RPMI8226 (cell line): ENCODE data around the gene AUTS2.
"Not testable (repeated sequence)": the region's sequence is repeated elsewhere in the genome, so short reads cannot be mapped to it uniquely, and the experiment has no call there.

Experiments used
- DNase-seq: peaks from one replicate; pipeline ENCODE4 v3.0.0-alpha.2; 2015

The AUTS2 gene

DNA sequence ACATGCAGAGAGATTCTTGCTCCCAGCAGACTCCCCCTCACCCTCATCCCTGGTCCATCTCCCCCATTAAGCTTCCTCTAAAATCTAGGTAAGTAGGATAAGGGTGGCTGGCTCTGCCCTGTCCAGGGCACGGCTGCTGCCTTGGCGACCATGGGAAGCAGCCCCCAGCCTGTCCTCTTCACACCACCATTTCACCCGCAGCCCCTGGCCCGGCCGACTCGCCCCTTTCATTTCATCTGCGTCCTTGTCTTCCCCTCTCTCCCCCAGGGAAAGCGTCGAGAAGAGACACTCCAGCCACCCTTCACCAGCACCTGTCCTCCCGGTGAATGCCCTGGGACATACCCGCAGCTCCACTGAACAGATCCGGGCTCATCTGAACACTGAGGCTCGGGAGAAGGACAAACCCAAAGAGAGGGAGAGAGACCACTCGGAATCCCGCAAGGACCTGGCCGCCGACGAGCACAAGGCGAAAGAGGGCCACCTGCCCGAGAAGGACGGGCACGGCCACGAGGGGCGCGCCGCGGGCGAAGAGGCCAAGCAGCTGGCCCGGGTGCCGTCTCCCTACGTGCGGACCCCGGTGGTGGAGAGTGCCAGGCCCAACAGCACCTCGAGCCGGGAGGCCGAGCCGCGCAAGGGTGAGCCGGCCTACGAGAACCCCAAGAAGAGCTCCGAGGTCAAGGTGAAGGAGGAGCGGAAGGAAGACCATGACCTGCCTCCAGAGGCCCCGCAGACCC is 1191.4 kb downstream of the AUTS2 start:
- no peak for DNase-seq

DNA sequence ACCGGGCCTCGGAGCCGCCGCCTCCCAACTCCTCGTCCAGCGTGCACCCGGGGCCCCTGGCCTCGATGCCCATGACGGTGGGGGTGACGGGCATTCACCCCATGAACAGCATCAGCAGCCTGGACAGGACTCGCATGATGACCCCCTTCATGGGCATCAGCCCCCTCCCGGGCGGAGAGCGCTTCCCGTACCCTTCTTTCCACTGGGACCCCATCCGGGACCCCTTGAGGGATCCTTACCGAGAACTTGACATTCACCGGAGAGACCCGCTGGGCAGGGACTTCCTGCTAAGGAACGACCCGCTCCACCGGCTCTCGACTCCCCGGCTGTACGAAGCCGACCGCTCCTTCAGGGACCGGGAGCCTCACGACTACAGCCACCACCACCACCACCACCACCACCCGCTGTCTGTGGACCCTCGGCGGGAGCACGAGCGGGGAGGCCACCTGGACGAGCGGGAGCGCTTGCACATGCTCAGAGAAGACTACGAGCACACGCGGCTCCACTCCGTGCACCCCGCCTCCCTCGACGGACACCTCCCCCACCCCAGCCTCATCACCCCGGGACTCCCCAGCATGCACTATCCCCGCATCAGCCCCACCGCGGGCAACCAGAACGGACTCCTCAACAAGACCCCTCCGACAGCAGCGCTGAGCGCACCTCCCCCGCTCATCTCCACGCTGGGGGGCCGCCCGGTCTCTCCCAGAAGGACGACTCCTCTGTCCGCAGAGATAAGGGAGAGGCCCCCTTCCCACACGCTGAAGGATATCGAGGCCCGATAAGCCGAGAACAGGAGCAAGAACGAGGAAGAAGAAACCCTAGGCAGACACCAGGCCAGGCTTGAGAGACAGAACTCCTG is 1192.2 kb downstream of the AUTS2 start:
- no peak for DNase-seq

DNA sequence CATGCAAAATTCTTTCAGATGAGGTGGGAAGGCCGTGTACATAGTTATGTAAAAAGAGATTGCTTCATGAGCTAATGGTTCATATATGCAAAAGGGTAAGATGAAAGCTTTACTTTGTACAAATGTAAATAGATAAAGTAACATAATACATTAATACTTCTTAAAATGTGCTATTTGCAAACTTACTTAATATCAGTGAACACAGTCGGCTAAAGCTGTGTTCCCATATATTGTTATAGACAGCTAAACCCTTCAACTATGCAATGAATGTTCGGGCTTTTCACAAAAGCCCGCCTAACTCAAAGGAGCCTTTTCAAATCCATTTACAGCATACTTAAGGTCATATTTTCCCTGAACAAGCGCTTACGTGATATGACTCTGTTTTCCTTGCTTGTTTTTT is 1193.1 kb downstream of the AUTS2 start:
- no peak for DNase-seq

GRCh38 chr7:70793060-70793459 is 1194.8 kb downstream of the AUTS2 start:
- DNase-seq = no peak

- DNase-seq = no peak
Observed at GRCh38 chr7:70793821-70794220, 1195.5 kb downstream of the AUTS2 start.

GRCh38 chr7:70794962-70795361 is 1196.7 kb downstream of the AUTS2 start:
- no peak for DNase-seq

GRCh38 chr7:70795948-70796347 is 1197.7 kb downstream of the AUTS2 start:
- DNase-seq = no peak

- DNase-seq = no peak
Observed at GRCh38 chr7:70797109-70797514, 1198.8 kb downstream of the AUTS2 start.

DNA sequence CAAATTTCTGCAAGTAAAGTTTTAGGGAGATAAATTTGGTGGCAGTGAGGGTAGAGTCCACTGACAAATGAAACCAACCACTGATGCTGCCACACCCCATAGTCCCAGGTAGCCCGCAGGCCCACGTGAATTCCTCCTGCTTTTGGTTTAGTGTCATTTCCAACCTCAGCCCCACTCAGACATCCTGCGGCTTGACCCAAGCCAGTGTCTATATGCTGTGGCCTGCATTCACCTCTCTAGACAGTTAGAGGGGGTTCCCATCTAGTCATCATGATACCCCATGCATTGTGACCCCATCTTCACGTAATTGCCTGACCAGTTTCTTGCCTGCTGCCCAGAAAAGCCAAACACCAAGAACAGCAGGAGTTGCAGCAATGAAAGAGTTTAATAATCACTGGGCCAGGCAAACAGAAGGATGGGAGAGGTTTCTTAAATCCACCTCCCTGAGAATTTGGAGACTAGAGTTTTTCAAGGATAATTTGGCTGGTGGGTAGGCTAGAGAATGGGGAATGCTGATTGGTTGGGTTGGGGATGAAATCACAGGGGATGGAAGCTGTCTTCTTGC is 1201.6 kb downstream of the AUTS2 start:
- DNase-seq = no peak

- DNase-seq = no peak
Observed at GRCh38 chr7:70805360-70805759, 1207.1 kb downstream of the AUTS2 start.

GRCh38 chr7:70807650-70808049 is 1209.4 kb downstream of the AUTS2 start:
- no peak for DNase-seq

DNA sequence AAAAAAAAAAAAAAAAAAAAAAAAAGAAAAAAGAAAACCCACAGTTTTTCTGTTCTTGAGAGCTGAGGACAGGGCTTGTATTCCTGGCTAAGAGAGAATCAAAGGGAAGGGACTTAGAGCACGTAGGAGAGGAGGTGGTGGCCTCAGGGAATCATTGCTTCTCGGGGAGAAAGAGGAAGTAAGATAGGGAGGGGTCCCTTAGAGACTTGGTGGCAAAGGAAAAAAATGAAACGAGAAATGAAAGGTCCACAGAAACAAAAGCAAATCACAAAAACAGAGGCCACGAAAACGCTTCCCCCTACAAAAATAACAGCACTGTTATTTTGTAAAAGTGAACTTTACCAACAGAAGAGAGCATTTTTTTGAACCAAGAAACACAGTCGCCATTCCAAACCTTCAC is 1210.6 kb downstream of the AUTS2 start:
- DNase-seq = peak; percentile 19

- DNase-seq = no peak
Observed at GRCh38 chr7:70810558-70811139, 1212.4 kb downstream of the AUTS2 start.

DNA sequence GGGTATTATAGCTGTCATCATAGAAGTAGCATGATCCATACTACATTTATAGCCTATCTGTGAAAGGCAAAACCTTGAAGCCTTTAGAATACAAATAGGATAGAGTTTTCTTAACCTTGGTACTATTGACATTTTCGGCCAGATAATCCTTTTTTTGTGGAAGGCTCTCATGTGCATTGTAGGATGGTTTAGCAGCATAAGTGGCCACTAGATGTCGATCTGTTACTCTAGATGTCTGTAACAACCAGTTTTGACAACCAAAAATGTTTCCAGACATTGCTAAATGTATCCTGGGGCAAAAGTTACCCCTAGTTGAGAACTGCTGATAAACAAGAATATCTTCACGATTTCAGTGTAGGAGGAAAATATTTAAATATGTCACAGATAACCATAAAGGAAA is 1214.2 kb downstream of the AUTS2 start:
- no peak for DNase-seq

GRCh38 chr7:70822490-70822889 is 1224.2 kb downstream of the AUTS2 start:
- not testable (repeated sequence) for DNase-seq

DNA sequence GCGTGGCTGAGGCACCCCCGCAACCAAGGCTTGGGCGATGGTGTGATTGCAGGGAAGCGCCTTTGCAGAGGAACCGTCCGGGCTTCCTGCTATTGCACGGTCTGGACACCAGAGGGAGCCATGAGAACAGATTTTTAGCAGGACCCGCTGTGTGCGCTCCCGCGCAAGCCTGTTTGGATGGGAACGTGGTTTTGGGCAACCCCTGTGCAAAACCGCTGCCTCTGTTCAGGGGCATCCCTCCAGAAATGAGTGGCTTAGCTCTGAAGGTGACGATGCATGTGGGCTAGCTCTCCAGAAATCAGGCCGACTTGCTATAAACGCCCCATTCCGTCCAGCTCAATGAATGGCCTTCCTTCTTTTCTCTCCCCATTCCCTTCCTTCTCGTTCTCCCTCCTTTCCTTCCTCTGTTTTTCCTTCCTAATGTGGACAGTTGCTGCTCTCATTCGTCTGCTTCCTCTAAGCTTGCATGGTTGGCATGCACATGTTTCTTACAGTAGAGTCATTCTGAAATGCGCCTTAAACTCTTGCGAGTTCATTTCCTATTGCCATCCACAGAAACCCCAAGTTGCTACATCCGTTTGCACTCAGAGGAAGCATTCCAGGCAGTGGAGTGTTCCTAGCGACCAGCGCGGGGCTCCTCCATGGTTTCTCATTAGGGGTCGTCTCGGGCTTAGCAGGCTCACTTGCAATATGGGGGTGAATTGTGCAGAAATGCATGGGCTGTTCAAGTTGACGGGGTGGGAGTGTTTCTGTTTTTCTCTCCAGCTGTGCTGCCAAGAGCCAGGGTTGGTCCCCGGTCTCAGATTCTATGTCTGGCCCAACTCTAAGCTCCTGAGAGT is 1231.2 kb downstream of the AUTS2 start:
- DNase-seq = peak; percentile 68

DNA sequence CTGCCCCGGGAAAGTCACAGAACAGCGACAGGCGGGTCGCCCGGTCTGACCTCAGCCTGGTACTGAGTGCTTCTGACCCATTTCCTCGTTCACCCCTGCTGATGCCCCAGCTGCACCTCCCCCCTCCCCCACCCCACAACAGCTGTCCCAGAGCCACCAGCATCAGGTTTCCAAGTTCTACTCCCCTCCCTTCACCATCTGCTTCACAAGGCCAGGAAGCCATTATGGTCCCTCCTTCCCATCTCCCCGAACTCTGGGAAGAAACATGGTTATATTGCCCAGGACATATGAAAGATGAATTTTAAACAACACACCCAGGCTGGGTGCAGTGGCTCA is 1231.8 kb downstream of the AUTS2 start:
- DNase-seq = no peak

DNA sequence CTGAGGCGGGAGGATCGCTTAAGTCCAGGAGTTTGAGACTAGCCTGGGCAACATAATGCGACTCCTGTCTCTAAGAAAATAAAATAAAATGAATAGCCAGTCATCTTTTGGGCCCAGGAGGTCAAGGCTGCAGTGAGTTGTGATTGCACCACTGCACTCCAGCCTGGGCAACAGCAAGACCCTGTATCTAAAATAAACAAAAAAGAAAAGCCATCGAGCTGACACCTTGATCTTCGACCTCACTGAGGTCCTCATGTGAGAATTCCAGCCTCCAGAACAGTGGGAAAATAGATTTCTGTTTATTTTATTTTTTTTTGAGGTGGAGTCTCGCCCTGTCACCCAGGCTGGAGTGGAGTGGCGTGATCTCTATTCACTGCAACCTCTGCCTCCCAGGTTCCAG is 1232.2 kb downstream of the AUTS2 start:
- no peak for DNase-seq

DNA sequence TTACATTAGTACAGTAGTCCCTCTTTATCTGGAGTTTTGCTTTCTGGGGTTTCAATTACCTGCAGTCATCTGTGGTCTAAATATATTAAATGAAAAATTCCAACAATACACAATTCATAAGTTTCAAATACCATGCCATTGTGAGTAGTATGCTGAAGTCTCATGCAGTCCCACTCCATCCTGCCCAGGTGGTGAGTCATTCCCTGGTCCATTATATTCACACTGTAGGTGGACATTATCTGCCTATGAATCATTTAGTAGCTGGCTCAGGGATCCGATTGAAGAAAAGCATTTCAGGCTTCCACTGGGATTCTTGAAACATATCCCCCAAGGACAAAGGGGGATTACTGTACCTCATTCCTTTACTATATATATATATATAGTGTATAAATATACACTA is 1235.5 kb downstream of the AUTS2 start:
- DNase-seq = no peak

GRCh38 chr7:70834424-70834823 is 1236.1 kb downstream of the AUTS2 start:
- no peak for DNase-seq

DNA sequence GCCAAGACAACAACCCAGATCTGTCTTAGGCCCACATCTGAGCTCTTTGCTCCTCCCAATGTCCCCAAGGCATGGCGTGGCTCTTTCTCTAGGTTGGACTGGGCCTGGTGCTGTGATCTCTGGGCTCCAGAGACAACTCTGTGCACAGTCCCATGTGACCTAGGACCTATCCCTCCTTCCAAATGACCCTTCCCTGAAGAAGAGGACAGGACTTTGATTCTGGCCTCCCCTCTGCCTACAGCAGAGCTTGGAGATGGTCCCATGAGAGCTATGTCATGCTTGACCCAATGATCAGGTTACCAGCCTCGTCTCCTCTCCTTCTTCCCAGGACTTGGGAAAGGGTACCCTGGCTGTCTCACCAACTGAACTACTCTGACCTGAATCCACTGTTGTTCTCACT is 1237.4 kb downstream of the AUTS2 start:
- no peak for DNase-seq

- DNase-seq = no peak
Observed at GRCh38 chr7:70836279-70836678, 1238.0 kb downstream of the AUTS2 start.

- DNase-seq = no peak
Observed at GRCh38 chr7:70836946-70837345, 1238.7 kb downstream of the AUTS2 start.
